ENCODE data around the gene SLC38A1.

DNA sequence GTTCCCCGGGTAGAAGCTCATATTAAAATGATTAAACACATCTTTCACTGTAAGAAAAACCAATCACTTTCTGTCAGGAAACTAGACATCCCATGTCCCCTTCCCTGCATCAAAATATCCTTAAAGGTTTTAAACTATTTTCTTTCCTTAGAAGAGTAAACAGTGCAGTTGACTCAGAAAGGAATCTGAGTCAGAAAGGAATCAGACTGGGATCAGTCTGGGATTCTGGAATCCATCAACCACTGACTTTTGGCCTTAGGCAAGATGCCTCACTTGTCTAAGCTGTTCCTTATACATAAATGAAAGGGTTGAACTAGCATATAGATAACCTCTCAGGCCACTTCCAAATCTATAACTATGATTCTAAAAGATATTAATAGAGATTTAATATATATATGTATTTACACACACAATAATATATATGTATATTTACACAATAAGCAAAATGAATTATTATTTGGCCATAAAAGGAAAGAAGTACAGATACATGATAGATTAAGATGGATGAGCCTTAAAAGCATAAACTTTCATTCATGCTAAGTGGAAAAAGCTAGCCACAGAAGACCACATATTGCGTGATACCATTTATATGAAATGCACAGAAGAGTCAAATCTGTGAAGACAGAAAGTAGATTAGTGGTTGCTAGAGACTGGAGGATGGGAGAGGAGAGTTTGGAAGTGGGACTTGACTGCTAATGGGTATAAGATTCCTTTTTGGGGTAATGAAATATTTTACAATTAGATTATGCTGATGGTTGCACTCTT lies 114.4 kb downstream of the SLC38A1 start:
- no peak for TF ChIP-seq POLR2A (IDR thresholded peaks at IDR 0.05)
- TF ChIP-seq, protein P1, sequence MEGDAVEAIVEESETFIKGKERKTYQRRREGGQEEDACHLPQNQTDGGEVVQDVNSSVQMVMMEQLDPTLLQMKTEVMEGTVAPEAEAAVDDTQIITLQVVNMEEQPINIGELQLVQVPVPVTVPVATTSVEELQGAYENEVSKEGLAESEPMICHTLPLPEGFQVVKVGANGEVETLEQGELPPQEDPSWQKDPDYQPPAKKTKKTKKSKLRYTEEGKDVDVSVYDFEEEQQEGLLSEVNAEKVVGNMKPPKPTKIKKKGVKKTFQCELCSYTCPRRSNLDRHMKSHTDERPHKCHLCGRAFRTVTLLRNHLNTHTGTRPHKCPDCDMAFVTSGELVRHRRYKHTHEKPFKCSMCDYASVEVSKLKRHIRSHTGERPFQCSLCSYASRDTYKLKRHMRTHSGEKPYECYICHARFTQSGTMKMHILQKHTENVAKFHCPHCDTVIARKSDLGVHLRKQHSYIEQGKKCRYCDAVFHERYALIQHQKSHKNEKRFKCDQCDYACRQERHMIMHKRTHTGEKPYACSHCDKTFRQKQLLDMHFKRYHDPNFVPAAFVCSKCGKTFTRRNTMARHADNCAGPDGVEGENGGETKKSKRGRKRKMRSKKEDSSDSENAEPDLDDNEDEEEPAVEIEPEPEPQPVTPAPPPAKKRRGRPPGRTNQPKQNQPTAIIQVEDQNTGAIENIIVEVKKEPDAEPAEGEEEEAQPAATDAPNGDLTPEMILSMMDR (IDR thresholded peaks at IDR 0.05 in 4 of 5, conservative IDR thresholded peaks at IDR 0.05 in 1 of 5) = no peak
